GM12872 (cell line): ENCODE measurements around the gene KIF12.

Source experiments
- CTCF ChIP-seq: IDR thresholded peaks from 3 replicates; pipeline ENCODE4 v1.5.1; 2011; ENCODE audit warnings: low read depth, mild to moderate bottlenecking, low read length, moderate library complexity; ENCODE audit not compliant: insufficient read depth

The KIF12 gene

GRCh38 chr9:114078021-114078780 is 20.9 kb downstream of the KIF12 start, which contains the start of gene AMBP:
Gene AMBP, minus strand, starts transcription at chr9:114078300. Its CDS starts 91 bp downstream, at chr9:114078209.
- no peak for TF ChIP-seq CTCF

- no peak for TF ChIP-seq CTCF
Measured at GRCh38 chr9:114077162-114077837, 21.8 kb downstream of the KIF12 start.

GRCh38 chr9:114076237-114077161 is 22.6 kb downstream of the KIF12 start:
- no peak for TF ChIP-seq CTCF

GRCh38 chr9:114075602-114076001 is 23.5 kb downstream of the KIF12 start:
- no peak for TF ChIP-seq CTCF

GRCh38 chr9:114072184-114073140 is 26.6 kb downstream of the KIF12 start:
- no peak for TF ChIP-seq CTCF

GRCh38 chr9:114071197-114071795 is 27.8 kb downstream of the KIF12 start:
- TF ChIP-seq CTCF, result no peak
